CD1c-positive myeloid dendritic cell (primary cell): ENCODE results near the gene GCSAML.

Experiments used
- DNase-seq: peaks from one replicate; pipeline ENCODE4 v3.0.0-alpha.2; 2016; ENCODE audit errors: extremely low spot score

Gene GCSAML

DNA sequence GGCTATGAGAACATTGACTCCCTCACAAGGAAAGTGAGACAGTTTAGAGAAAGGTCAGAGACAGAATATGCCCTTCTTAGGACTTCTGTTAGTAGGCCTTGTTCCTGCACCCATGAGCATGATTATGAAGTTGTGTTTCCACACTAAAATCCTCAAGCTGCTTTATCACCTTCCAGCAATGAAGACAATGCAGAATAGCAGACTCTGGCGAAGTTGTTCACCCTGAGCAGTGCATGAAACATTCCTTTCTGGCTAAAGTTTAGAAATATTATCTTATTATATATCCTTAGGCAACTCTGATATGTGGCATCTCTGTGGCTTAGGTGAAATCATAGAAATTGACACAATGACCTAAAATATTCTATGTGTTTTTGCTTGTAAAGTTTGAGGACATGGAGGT is 25.3 kb downstream of the GCSAML start:
- DNase-seq, result no peak

DNA sequence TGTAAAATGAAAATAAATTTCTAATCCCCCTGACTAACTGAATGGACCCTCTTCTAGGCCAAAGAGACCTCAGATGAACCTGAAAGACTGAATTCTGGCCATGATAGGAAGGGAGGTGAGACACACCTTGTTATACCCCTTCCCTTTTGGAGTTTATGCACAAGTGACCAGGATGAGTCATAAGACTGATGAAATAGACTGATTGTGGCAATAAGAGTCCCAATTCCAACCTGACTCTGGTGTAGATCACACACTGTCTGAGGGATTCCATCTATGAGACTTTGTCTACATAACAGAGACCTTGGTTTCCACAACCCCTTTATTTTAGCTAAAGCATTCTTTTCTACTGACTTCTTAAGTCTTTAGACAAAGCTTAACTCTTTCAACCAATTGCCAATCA is 25.7 kb downstream of the GCSAML start:
- DNase-seq, result no peak

DNA sequence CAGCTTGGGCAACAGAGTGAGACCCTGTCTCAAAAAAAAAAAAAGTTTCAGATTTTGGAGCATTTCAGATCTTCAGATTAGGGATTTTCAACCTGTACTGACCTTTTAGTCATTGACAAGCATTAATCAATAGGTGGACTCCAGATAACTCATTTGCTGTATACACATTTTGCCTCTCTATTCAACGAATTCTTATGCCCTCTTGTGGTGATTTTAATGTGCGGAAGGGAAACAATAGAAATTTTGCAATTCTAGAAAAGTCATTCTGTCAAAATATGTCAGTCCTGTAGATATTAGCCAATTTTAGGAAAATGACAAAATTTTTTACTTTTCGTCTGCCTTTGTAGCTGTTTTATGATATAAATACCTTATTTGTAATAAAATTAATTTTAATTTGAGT is 27.6 kb downstream of the GCSAML start:
- peak; percentile 44 for DNase-seq

- DNase-seq, result no peak
Measured at GRCh38 chr1:247578946-247579460, 30.1 kb downstream of the GCSAML start.

DNA sequence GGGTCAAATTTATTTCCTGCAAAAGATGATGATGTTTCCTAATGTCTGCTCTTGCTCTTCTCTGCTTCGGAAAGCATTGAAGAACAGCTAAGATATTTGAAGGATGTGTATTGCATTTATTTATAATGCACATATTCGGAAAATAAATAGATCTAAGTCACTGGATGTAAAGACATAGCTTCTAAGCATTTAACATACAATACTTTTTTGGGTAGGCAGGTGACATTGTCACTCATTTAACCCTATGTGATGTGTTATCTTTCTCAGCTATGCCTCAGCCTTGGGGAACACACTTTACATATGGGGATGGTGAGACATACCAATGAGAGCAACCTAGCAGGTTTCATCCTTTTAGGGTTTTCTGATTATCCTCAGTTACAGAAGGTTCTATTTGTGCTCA is 39.1 kb downstream of the GCSAML start, which contains the start of gene OR2G2:
TSS of gene OR2G2 (plus strand) at position 301 of the 400 bp plus-strand sequence. CDS start at position 301, 0 bp downstream.
- DNase-seq, result no peak

DNA sequence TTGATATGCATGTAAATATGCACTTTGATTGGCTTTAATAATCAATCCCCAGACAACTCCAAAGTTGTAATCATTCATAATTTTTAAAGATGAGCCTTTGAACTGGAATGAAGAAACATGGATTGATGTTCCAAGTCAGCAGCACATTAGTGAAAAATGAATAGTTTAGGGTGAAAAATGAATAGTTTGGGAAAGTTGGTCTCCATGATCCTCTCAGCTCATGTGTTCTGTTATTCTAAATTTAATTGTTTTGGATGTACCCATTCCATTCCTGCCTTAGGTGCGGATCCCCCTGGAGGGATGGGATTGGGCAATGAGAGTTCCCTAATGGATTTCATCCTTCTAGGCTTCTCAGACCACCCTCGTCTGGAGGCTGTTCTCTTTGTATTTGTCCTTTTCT is 56.4 kb downstream of the GCSAML start, which contains the start of gene OR2G3:
TSS of gene OR2G3 (plus strand) at position 301 of the 400 bp plus-strand sequence. CDS start at position 301, 0 bp downstream.
- DNase-seq, result no peak

DNA sequence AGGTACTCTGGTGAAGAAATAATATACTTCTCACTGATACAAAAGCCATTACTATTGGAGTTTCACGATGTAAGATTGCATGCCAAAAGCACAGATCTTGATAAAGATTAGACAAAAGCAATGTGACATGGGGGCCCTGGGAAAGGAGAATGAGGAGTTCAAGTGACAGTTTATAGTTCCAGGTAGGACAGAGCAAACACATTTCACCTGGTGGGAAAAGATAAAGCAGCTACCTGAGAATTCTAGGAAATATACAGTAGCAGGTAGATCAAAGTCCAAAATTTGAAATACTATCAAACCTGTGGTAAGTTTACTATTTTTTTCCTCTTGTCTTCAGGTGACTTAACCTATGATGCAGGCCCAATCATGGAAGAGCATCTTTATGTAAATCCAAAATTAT is 64.5 kb downstream of the GCSAML start:
- no peak for DNase-seq

GRCh38 chr1:247614625-247615024 is 65.7 kb downstream of the GCSAML start:
- no peak for DNase-seq
